ENCODE measurements around the gene DACT3.

GRCh38 chr19:46696052-46696451 is 35.1 kb upstream of the DACT3 start:
- TF ChIP-seq, protein P1, sequence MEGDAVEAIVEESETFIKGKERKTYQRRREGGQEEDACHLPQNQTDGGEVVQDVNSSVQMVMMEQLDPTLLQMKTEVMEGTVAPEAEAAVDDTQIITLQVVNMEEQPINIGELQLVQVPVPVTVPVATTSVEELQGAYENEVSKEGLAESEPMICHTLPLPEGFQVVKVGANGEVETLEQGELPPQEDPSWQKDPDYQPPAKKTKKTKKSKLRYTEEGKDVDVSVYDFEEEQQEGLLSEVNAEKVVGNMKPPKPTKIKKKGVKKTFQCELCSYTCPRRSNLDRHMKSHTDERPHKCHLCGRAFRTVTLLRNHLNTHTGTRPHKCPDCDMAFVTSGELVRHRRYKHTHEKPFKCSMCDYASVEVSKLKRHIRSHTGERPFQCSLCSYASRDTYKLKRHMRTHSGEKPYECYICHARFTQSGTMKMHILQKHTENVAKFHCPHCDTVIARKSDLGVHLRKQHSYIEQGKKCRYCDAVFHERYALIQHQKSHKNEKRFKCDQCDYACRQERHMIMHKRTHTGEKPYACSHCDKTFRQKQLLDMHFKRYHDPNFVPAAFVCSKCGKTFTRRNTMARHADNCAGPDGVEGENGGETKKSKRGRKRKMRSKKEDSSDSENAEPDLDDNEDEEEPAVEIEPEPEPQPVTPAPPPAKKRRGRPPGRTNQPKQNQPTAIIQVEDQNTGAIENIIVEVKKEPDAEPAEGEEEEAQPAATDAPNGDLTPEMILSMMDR (IDR thresholded peaks at IDR 0.05; ENCODE audit: low read length) = no peak
- no peak for TF ChIP-seq EZH2 (IDR thresholded peaks at IDR 0.05; ENCODE audit: borderline replicate concordance, low read length)
